D721Med (cell line): ENCODE results near the gene GNG8.

ENCODE experiments used
- DNase-seq: peaks from one replicate; pipeline ENCODE4 v3.0.0; 2011; ENCODE audit warnings: low spot score; ENCODE audit not compliant: insufficient read length
- FAIRE-seq: peaks from 2 replicates; lab custom pipeline; 2011; peaks lifted over from hg19 to GRCh38; lab: Jason Lieb, UNC
- CTCF ChIP-seq: IDR thresholded peaks from 2 replicates; pipeline ENCODE4 v1.5.1; 2012; ENCODE audit warnings: mild to moderate bottlenecking, control low read depth; ENCODE audit not compliant: insufficient read depth; ENCODE audit errors: missing control alignments

GNG8 gene

GRCh38 chr19:46635920-46636761 is at the start of gene GNG8:
TSS of gene GNG8 (minus strand) at chr19:46636202. CDS start at chr19:46634682, 1,520 bp downstream.
- TF ChIP-seq CTCF, result no peak
- FAIRE-seq, result no peak
- DNase-seq, result no peak

- DNase-seq (no peak), FAIRE-seq (no peak)
- no peak for TF ChIP-seq CTCF
These were observed 49.2 kb upstream of the GNG8 start for GRCh38 chr19:46685189-46685588.

GRCh38 chr19:46678110-46678732 is 42.2 kb upstream of the GNG8 start:
- DNase-seq, result no peak
- no peak for TF ChIP-seq CTCF
- no peak for FAIRE-seq

GRCh38 chr19:46674416-46675178 is 38.6 kb upstream of the GNG8 start:
- FAIRE-seq, result no peak
- TF ChIP-seq CTCF, result no peak
- DNase-seq, result no peak

GRCh38 chr19:46670813-46671212 is 34.8 kb upstream of the GNG8 start:
- FAIRE-seq (no peak), DNase-seq (no peak)
- TF ChIP-seq CTCF, result no peak

GRCh38 chr19:46668662-46669061 is 32.7 kb upstream of the GNG8 start:
- no peak for DNase-seq
- TF ChIP-seq CTCF, result no peak
- FAIRE-seq, result no peak

GRCh38 chr19:46665072-46665471 is 29.1 kb upstream of the GNG8 start:
- FAIRE-seq (no peak), DNase-seq (no peak)
- TF ChIP-seq CTCF, result no peak
